IMR-90 (cell line): ENCODE measurements around the gene GLO1. TPM values are rescaled to one million over a fixed set of nuclear protein-coding genes. Genes with fewer than 3 reads are reported as not detected.

Source experiments
- ATAC-seq: fragments of 200-7000 bp; cut with Tn5 transposase; 2 replicates; pipeline ENCODE4 v1.9.1; 2020; ENCODE audit warnings: low read depth, mild to moderate bottlenecking, moderate library complexity
- BruUV-seq: library from RNA; stranded (reverse); fragments of 400-500 nt; replicated peaks from 2 replicates; lab custom pipeline; 2021; lab: Mats Ljungman, UMichigan
- CTCF ChIA-PET: fragments of 300-600 bp; formaldehyde crosslinking; extraction: SDS; loops from one replicate; lab custom pipeline; 2021; ENCODE audit warnings: antibody characterized with exemption; lab: Yijun Ruan, JAX
- POLR2A ChIA-PET: fragments of 300-600 bp; sonication (Branson Sonifier 250); formaldehyde crosslinking; loops from one replicate; lab custom pipeline; 2022; ENCODE audit warnings: antibody characterized with exemption; ENCODE audit not compliant: unreplicated experiment; lab: Charles Lee
- DNase-seq: peaks from one replicate; pipeline ENCODE4 v3.0.0; 2013
- H2AFZ ChIP-seq: replicated peaks from 2 replicates; pipeline ENCODE3; 2013; ENCODE audit warnings: low read length, mild to moderate bottlenecking; ENCODE audit not compliant: poor library complexity
- H2AK5ac ChIP-seq: 2 replicates; pipeline ENCODE4 v1.6.1; 2013; ENCODE audit warnings: low read depth, low read length, inconsistent platforms
- H2AK9ac ChIP-seq: replicated peaks from 2 replicates; pipeline ENCODE3; 2013; ENCODE audit warnings: mild to moderate bottlenecking, low read depth, low read length, moderate library complexity; ENCODE audit not compliant: poor library complexity
- H2BK120ac ChIP-seq: 2 replicates; pipeline ENCODE4 v1.6.1; 2013; ENCODE audit warnings: low read depth, low read length, inconsistent platforms
- H2BK15ac ChIP-seq: 3 replicates; pipeline ENCODE4 v1.6.1; 2013; ENCODE audit warnings: low read depth, low read length, inconsistent platforms
- H2BK20ac ChIP-seq: 2 replicates; pipeline ENCODE4 v1.6.1; 2013; ENCODE audit warnings: low read depth, mild to moderate bottlenecking, inconsistent platforms, low read length, moderate library complexity
- H2BK5ac ChIP-seq: 2 replicates; pipeline ENCODE4 v1.6.1; 2013; ENCODE audit warnings: mild to moderate bottlenecking, low read depth, low read length, inconsistent platforms; ENCODE audit not compliant: poor library complexity, severe bottlenecking
- H3K14ac ChIP-seq: replicated peaks from 2 replicates; pipeline ENCODE4 v1.6.1; 2013; ENCODE audit warnings: low read depth, low read length, inconsistent platforms
- H3K18ac ChIP-seq: 2 replicates; pipeline ENCODE4 v1.6.1; 2013; ENCODE audit warnings: low read depth, low read length, control low read depth
- H3K23ac ChIP-seq: 2 replicates; pipeline ENCODE4 v1.6.1; 2013; ENCODE audit warnings: low read depth, low read length, inconsistent platforms
- H3K27ac ChIP-seq: 2 replicates; pipeline ENCODE4 v1.5.1; 2013; ENCODE audit warnings: mild to moderate bottlenecking, control low read depth, low read length; ENCODE audit not compliant: insufficient read depth
- H3K27me3 ChIP-seq: 2 replicates; pipeline ENCODE4 v1.6.1; 2013; ENCODE audit warnings: low read length; ENCODE audit not compliant: control insufficient read depth, insufficient read depth
- H3K36me3 ChIP-seq: 2 replicates; pipeline ENCODE4 v1.6.1; 2013; ENCODE audit warnings: low read length, mixed read lengths; ENCODE audit not compliant: control insufficient read depth, insufficient read depth
- H3K4ac ChIP-seq: 2 replicates; pipeline ENCODE4 v1.6.1; 2013; ENCODE audit warnings: low read depth, low read length, inconsistent platforms
- H3K4me1 ChIP-seq: 2 replicates; pipeline ENCODE4 v1.6.1; 2013; ENCODE audit warnings: low read length, mixed read lengths; ENCODE audit not compliant: control insufficient read depth, insufficient read depth
- H3K4me2 ChIP-seq: 2 replicates; pipeline ENCODE4 v1.6.1; 2013; ENCODE audit warnings: low read depth, mild to moderate bottlenecking, control low read depth, low read length, moderate library complexity
- H3K4me3 ChIP-seq: 2 replicates; pipeline ENCODE4 v1.5.1; 2013; ENCODE audit warnings: low read depth, mild to moderate bottlenecking, control low read depth, low read length, moderate library complexity; ENCODE audit not compliant: insufficient read depth
- H3K56ac ChIP-seq: 2 replicates; pipeline ENCODE4 v1.6.1; 2013; ENCODE audit warnings: low read length, inconsistent platforms; ENCODE audit not compliant: insufficient read depth; ENCODE audit errors: extremely low read depth
- H3K79me1 ChIP-seq, 2 experiments: 2 replicates each; pipeline ENCODE4 v1.6.1; 2013; ENCODE audit warnings: low read length in 2 of 2, inconsistent platforms in 1 of 2, low read depth in 1 of 2
- H3K9ac ChIP-seq: 2 replicates; pipeline ENCODE4 v1.6.1; 2013; ENCODE audit warnings: low read depth, low read length, control low read depth
- H3K9me1 ChIP-seq: 2 replicates; pipeline ENCODE4 v1.6.1; 2013; ENCODE audit warnings: low read length, inconsistent platforms; ENCODE audit not compliant: insufficient read depth
- H3K9me3 ChIP-seq: 2 replicates; pipeline ENCODE4 v1.6.1; 2013; ENCODE audit warnings: low read length; ENCODE audit not compliant: control insufficient read depth, insufficient read depth
- H4K20me1 ChIP-seq: 2 replicates; pipeline ENCODE4 v1.6.1; 2013; ENCODE audit warnings: low read length, inconsistent platforms; ENCODE audit not compliant: insufficient read depth
- H4K5ac ChIP-seq: 2 replicates; pipeline ENCODE4 v1.6.1; 2013; ENCODE audit warnings: mild to moderate bottlenecking, low read depth, low read length, control low read depth
- H4K8ac ChIP-seq, 2 experiments: 2 replicates each; pipeline ENCODE4 v1.6.1; 2013; ENCODE audit warnings: low read depth in 2 of 2, low read length in 2 of 2, control low read depth in 1 of 2, inconsistent platforms in 1 of 2
- H4K91ac ChIP-seq: 2 replicates; pipeline ENCODE4 v1.6.1; 2013; ENCODE audit warnings: low read depth, low read length, inconsistent platforms; ENCODE audit not compliant: insufficient read depth
- FOS ChIP-seq: fragments of 150-350 bp; IDR thresholded peaks from 2 replicates; pipeline ENCODE4 v1.6.1; 2016; ENCODE audit warnings: low read depth, low read length
- MAFK ChIP-seq: IDR thresholded peaks from 2 replicates; pipeline ENCODE4 v1.6.1; 2012; ENCODE audit warnings: low read depth, low read length, improper control_type of control experiment
- MXI1 ChIP-seq: IDR thresholded peaks from 2 replicates; pipeline ENCODE4 v1.6.1; 2012; ENCODE audit warnings: low read depth, mild to moderate bottlenecking, low read length, moderate library complexity, borderline replicate concordance
- RAD21 ChIP-seq: IDR thresholded peaks from 2 replicates; pipeline ENCODE4 v1.6.1; 2012; ENCODE audit warnings: low read length, improper control_type of control experiment
- USF2 ChIP-seq: fragments of 150-350 bp; IDR thresholded peaks from 2 replicates; pipeline ENCODE4 v1.6.1; 2017; ENCODE audit warnings: mild to moderate bottlenecking, antibody characterized with exemption, low read length, low read depth
- WGBS, 2 experiments: methylation state at CpG; one replicate each; pipeline versions ENCODE4 v1.1.5 to v1.1.7; 2013; ENCODE audit warnings: missing lambda C conversion rate in 2 of 2; ENCODE audit not compliant: insufficient read length in 1 of 2; ENCODE audit errors: extremely low coverage in 2 of 2; 5-methylcytosine and 5-hydroxymethylcytosine counted together
- dilution Hi-C: fragments of 300-500 bp; cut with HindIII; formaldehyde crosslinking; loops from one replicate; pipeline ENCODE4 v1.14.3; 2018; ENCODE audit warnings: low sequenced_read_pairs; ENCODE audit not compliant: unreplicated experiment
- in situ Hi-C: fragments of 300-500 bp; cut with MboI; formaldehyde crosslinking; loops from 3 replicates; pipeline ENCODE4 v1.14.3; 2019; ENCODE audit warnings: low sequenced_read_pairs, inconsistent platforms, mixed read lengths
- intact Hi-C: fragments of 100-400 bp; cut with micrococcal nuclease; formaldehyde crosslinking; loops from 2 replicates; pipeline ENCODE4 v1.10.0; 2022
- polyA plus RNA-seq, 3 experiments: library from polyadenylated mRNA; depleted of rRNA; stranded (reverse); fragments of >200 nt; gene quantifications; 2 replicates each; pipeline ENCODE4 v1.2.3, GENCODE V29; 2012; ENCODE audit warnings: low replicate concordance in 1 of 3
- total RNA-seq: library from RNA; depleted of rRNA; stranded (reverse); fragments of >200 nt; gene quantifications from 2 replicates; pipeline ENCODE4 v1.2.3, GENCODE V29; 2012

Gene GLO1
- total and polyA plus RNA-seq, 2 of the 4 experiments (the other 2 are of a cell fraction): 65.1 to 111 TPM

- Histone ChIP-seq H3K56ac (no peak overlapping the region), H3K4me1 (no peaks in the 10 kb centered on the region), H2BK20ac (no peak overlapping the region), H3K4me3 (no peak overlapping the region), H3K36me3 (no peaks in the 10 kb centered on the region), H3K18ac (no peak overlapping the region), H2BK15ac (no peak overlapping the region), H3K9me3 (no peaks in the 10 kb centered on the region), H3K23ac (no peak overlapping the region), H4K8ac (no peak overlapping the region), H2AK5ac (no peak overlapping the region), H2BK120ac (no peak overlapping the region), H4K91ac (no peak overlapping the region), H3K14ac (no peak overlapping the region), H3K9me1 (no peaks in the 10 kb centered on the region), H3K9ac (no peak overlapping the region), H4K20me1 (no peaks in the 10 kb centered on the region), H2AK9ac (no peak overlapping the region), H2AFZ (no peak overlapping the region), H3K27me3 (peaks cover 4% of the 10 kb centered on the region), H3K27ac (no peak overlapping the region), H2BK5ac (no peak overlapping the region), H3K79me1 (no peaks in the 10 kb centered on the region), H3K4ac (no peak overlapping the region), H3K4me2 (no peak overlapping the region), H4K5ac (no peak overlapping the region)
- DNase-seq (no peak), ATAC-seq (no peak)
- no peak for TF ChIP-seq MXI1
- TF ChIP-seq USF2: no peak
- TF ChIP-seq RAD21: no peak
- no peak for TF ChIP-seq FOS
- TF ChIP-seq MAFK: no peak
- no CpG with 5 or more reads among the region's 5 CpGs for WGBS, 2 experiments
- ChIA-PET CTCF (no interaction called here), POLR2A (no interaction called here)
- intact Hi-C loops: no loop called here
- BruUV-seq: no TSS peak
- in situ Hi-C loops: no loop called here
- dilution Hi-C loops: no loop called here
Observed at GRCh38 chr6:38724343-38724742, 21.4 kb upstream of the GLO1 start.
